Endothelial cell (in vitro differentiated cells): ENCODE measurements around the gene MRPL54. TPM values are rescaled to one million over a fixed set of nuclear protein-coding genes. Genes with fewer than 3 reads are reported as not detected.

Experiments
- DNase-seq: peaks from one replicate; pipeline ENCODE4 v3.0.0; 2021; ENCODE audit warnings: low spot score
- H3K27ac Mint-ChIP-seq: one replicate; pipeline ENCODE4 v1.8.0; 2021; ENCODE audit warnings: mixed read lengths, inconsistent platforms; ENCODE audit not compliant: unreplicated experiment
- H3K27me3 Mint-ChIP-seq: one replicate; pipeline ENCODE4 v1.8.0; 2021; ENCODE audit warnings: mild to moderate bottlenecking, moderate library complexity, mixed read lengths, inconsistent platforms; ENCODE audit not compliant: unreplicated experiment
- H3K36me3 Mint-ChIP-seq: one replicate; pipeline ENCODE4 v1.8.0; 2021; ENCODE audit warnings: mild to moderate bottlenecking, low read depth, mixed read lengths, inconsistent platforms; ENCODE audit not compliant: unreplicated experiment
- H3K4me1 Mint-ChIP-seq: one replicate; pipeline ENCODE4 v1.8.0; 2021; ENCODE audit warnings: mild to moderate bottlenecking, mixed read lengths, inconsistent platforms; ENCODE audit not compliant: unreplicated experiment
- H3K4me3 Mint-ChIP-seq: one replicate; pipeline ENCODE4 v1.8.0; 2021; ENCODE audit warnings: mild to moderate bottlenecking, mixed read lengths, inconsistent platforms; ENCODE audit not compliant: unreplicated experiment
- H3K9me3 Mint-ChIP-seq: one replicate; pipeline ENCODE4 v1.8.0; 2021; ENCODE audit warnings: mixed read lengths, inconsistent platforms; ENCODE audit not compliant: unreplicated experiment
- CTCF ChIP-seq: fragments of 200-600 bp; sonication (generic); IDR thresholded peaks from one replicate; pipeline ENCODE4 v1.5.0; 2021; ENCODE audit warnings: antibody characterized with exemption; ENCODE audit not compliant: unreplicated experiment
- total RNA-seq: library from RNA; stranded (reverse); fragmentation: NEBNext Ultra II Directional; extraction: Animal tissue kit (Norgen Biotek cat#: 25700); gene quantifications from one replicate; pipeline ENCODE4 v1.2.1, GENCODE V29; 2021; ENCODE audit not compliant: unreplicated experiment

MRPL54 gene
- total RNA-seq, 1 donor from 2014 or later: 26.7 TPM

GRCh38 chr19:3743486-3743885 lies 19.0 kb upstream of the MRPL54 start:
- no peaks in the 10 kb centered on the region for H3K36me3 Mint-ChIP-seq
- H3K27me3 Mint-ChIP-seq: peaks cover 1% of the 10 kb centered on the region
- H3K27ac Mint-ChIP-seq: no peak overlapping the region
- TF ChIP-seq CTCF: no peak
- DNase-seq: no peak
- H3K9me3 Mint-ChIP-seq: no peaks in the 10 kb centered on the region
- no peaks in the 10 kb centered on the region for H3K4me1 Mint-ChIP-seq
- no peak overlapping the region for H3K4me3 Mint-ChIP-seq

- no peak for TF ChIP-seq CTCF
- Mint-ChIP-seq H3K9me3 (no peaks in the 10 kb centered on the region), H3K4me1 (no peaks in the 10 kb centered on the region), H3K36me3 (no peaks in the 10 kb centered on the region), H3K27me3 (peaks cover 1% of the 10 kb centered on the region), H3K27ac (no peak overlapping the region), H3K4me3 (no peak overlapping the region)
- DNase-seq: no peak
Observed at GRCh38 chr19:3745363-3746045, 17.0 kb upstream of the MRPL54 start.

DNA sequence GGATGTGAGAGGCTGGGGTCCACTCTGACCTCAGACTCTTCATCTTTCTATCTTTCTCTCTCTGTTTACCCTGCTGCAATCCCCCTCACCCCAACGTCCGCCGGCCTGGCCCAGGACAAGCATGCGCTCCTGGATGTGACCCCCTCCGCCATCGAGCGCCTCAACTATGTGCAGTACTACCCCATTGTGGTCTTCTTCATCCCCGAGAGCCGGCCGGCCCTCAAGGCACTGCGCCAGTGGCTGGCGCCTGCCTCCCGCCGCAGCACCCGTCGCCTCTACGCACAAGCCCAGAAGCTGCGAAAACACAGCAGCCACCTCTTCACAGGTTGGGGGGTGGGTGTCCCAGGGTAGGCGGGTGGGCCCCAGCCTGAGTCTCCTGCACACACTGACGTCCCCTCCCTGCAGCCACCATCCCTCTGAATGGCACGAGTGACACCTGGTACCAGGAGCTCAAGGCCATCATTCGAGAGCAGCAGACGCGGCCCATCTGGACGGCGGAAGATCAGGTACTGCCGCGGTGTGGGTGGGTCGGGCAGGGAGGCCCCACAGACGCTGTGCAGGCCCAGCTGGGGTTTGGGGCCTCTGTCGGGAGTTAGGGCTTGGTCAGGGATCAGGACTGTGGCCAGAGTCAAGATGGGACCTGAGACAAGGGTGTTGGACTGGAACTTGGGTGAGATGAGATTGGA lies 16.0 kb upstream of the MRPL54 start:
- no peak for TF ChIP-seq CTCF
- Mint-ChIP-seq H3K4me1 (no peaks in the 10 kb centered on the region), H3K27ac (no peak overlapping the region), H3K9me3 (no peaks in the 10 kb centered on the region), H3K4me3 (no peak overlapping the region), H3K36me3 (no peaks in the 10 kb centered on the region), H3K27me3 (peaks cover 1% of the 10 kb centered on the region)
- DNase-seq: no peak

DNA sequence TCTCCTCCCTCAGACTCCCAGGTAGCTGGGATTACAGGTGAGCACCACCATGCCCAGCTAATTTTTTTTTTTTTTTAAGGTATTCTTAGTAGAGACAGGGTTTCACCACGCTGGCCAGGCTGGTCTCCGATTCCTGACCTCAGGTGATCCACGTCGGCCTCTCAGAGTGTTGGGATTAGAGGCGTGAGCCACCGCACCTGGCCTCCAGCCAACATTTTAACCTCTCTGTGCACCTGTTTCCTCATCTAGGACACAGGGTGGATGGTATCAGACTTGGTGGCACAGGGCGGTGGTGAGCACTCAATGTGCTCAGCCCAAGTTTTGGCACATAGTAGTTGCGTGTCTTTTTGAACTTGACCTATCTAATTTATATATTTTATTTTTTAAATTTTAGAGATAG lies 13.5 kb upstream of the MRPL54 start:
- Mint-ChIP-seq H3K27me3 (no peaks in the 10 kb centered on the region), H3K9me3 (no peaks in the 10 kb centered on the region), H3K36me3 (no peaks in the 10 kb centered on the region), H3K4me1 (no peaks in the 10 kb centered on the region), H3K4me3 (no peak overlapping the region), H3K27ac (no peak overlapping the region)
- no peak for TF ChIP-seq CTCF
- DNase-seq: no peak

- Mint-ChIP-seq H3K36me3 (peaks cover 6% of the 10 kb centered on the region), H3K27ac (no peak overlapping the region), H3K4me1 (no peaks in the 10 kb centered on the region), H3K4me3 (no peak overlapping the region), H3K27me3 (no peaks in the 10 kb centered on the region), H3K9me3 (no peaks in the 10 kb centered on the region)
- no peak for TF ChIP-seq CTCF
- DNase-seq: no peak
Observed at GRCh38 chr19:3750211-3750610, 12.3 kb upstream of the MRPL54 start.
